HepG2 (cell line): Measurements from ENCODE around the gene TTC31. TPM values are rescaled to one million over a fixed set of nuclear protein-coding genes. Genes with fewer than 3 reads are reported as not detected.

Source experiments
- ATAD3A ChIP-seq: sonication (generic); formaldehyde crosslinking; IDR thresholded peaks from 2 replicates; pipeline ENCODE4 v1.4.0; 2020; ENCODE audit warnings: missing genetic modification reagents
- CERS6 ChIP-seq: sonication (generic); formaldehyde crosslinking; IDR thresholded peaks from 2 replicates; pipeline ENCODE4 v1.5.0; 2020; ENCODE audit warnings: missing genetic modification reagents
- E2F2 ChIP-seq: sonication (generic); formaldehyde crosslinking; IDR thresholded peaks from 2 replicates; pipeline ENCODE4 v1.4.0; 2020; ENCODE audit warnings: missing genetic modification reagents, borderline replicate concordance
- GFI1 ChIP-seq: sonication (generic); formaldehyde crosslinking; IDR thresholded peaks from 2 replicates; pipeline ENCODE4 v1.5.0; 2020; ENCODE audit warnings: missing genetic modification reagents, mild to moderate bottlenecking, borderline replicate concordance
- HNRNPUL1 ChIP-seq: fragments of 200-400 bp; formaldehyde crosslinking; IDR thresholded peaks from 2 replicates; pipeline ENCODE4 v1.6.1; 2017; ENCODE audit warnings: low read depth, mild to moderate bottlenecking, low read length, moderate library complexity
- KMT2B ChIP-seq: IDR thresholded peaks from 2 replicates; pipeline ENCODE4 v1.6.1; 2016; ENCODE audit warnings: missing genetic modification reagents, missing compliant biosample characterization
- MIER3 ChIP-seq: IDR thresholded peaks from 2 replicates; pipeline ENCODE4 v1.6.1; 2016; ENCODE audit warnings: missing compliant biosample characterization, borderline replicate concordance
- NFYB ChIP-seq: sonication (generic); formaldehyde crosslinking; IDR thresholded peaks from 2 replicates; pipeline ENCODE4 v1.4.0; 2020; ENCODE audit warnings: missing genetic modification reagents
- PAF1 ChIP-seq: IDR thresholded peaks from 2 replicates; pipeline ENCODE4 v1.6.1; 2016; ENCODE audit warnings: missing genetic modification reagents, missing compliant biosample characterization
- SETDB1 ChIP-seq: sonication (generic); formaldehyde crosslinking; IDR thresholded peaks from 2 replicates; pipeline ENCODE4 v1.5.1; 2020; ENCODE audit warnings: missing genetic modification reagents, mild to moderate bottlenecking, borderline replicate concordance
- SP140L ChIP-seq: sonication (generic); formaldehyde crosslinking; IDR thresholded peaks from 2 replicates; pipeline ENCODE4 v1.4.0; 2020; ENCODE audit warnings: missing genetic modification reagents, borderline replicate concordance
- THAP8 ChIP-seq: sonication (generic); formaldehyde crosslinking; IDR thresholded peaks from 2 replicates; pipeline ENCODE4 v1.5.1; 2020; ENCODE audit warnings: missing genetic modification reagents, mild to moderate bottlenecking, borderline replicate concordance
- WIZ ChIP-seq: sonication (generic); formaldehyde crosslinking; IDR thresholded peaks from 2 replicates; pipeline ENCODE4 v1.5.1; 2020; ENCODE audit warnings: mild to moderate bottlenecking, missing genetic modification reagents
- ZBTB44 ChIP-seq: sonication (generic); formaldehyde crosslinking; IDR thresholded peaks from 2 replicates; pipeline ENCODE4 v1.4.0; 2020; ENCODE audit warnings: missing genetic modification reagents
- ZNF205 ChIP-seq: IDR thresholded peaks from 2 replicates; pipeline ENCODE4 v1.6.1; 2018; ENCODE audit warnings: missing biosample characterization, missing genetic modification reagents
- ZNF232 ChIP-seq: sonication (generic); formaldehyde crosslinking; IDR thresholded peaks from 2 replicates; pipeline ENCODE4 v1.4.0; 2020; ENCODE audit warnings: missing genetic modification reagents, borderline replicate concordance
- ZNF263 ChIP-seq: sonication (generic); formaldehyde crosslinking; IDR thresholded peaks from 2 replicates; pipeline ENCODE4 v1.4.0; 2020; ENCODE audit warnings: missing genetic modification reagents
- ZNF33A ChIP-seq: sonication (generic); formaldehyde crosslinking; IDR thresholded peaks from 2 replicates; pipeline ENCODE4 v1.5.1; 2020; ENCODE audit warnings: missing genetic modification reagents, mild to moderate bottlenecking, moderate library complexity, borderline replicate concordance
- ZNF350 ChIP-seq: sonication (generic); formaldehyde crosslinking; IDR thresholded peaks from 2 replicates; pipeline ENCODE4 v1.4.0; 2020; ENCODE audit warnings: mild to moderate bottlenecking, low read depth, missing genetic modification reagents, borderline replicate concordance
- ZNF451 ChIP-seq: sonication (generic); formaldehyde crosslinking; IDR thresholded peaks from 2 replicates; pipeline ENCODE4 v1.5.0; 2020; ENCODE audit warnings: mild to moderate bottlenecking, missing genetic modification reagents
- ZNF460 ChIP-seq: sonication (generic); formaldehyde crosslinking; IDR thresholded peaks from 2 replicates; pipeline ENCODE4 v1.5.1; 2020; ENCODE audit warnings: missing genetic modification reagents, mild to moderate bottlenecking, borderline replicate concordance
- ZNF468 ChIP-seq: sonication (generic); formaldehyde crosslinking; IDR thresholded peaks from 2 replicates; pipeline ENCODE4 v1.8.0; 2022; ENCODE audit warnings: mild to moderate bottlenecking, moderate library complexity, missing genetic modification reagents
- ZNF605 ChIP-seq: sonication (generic); formaldehyde crosslinking; IDR thresholded peaks from 2 replicates; pipeline ENCODE4 v1.8.0; 2022; ENCODE audit warnings: mild to moderate bottlenecking, missing genetic modification reagents
- ZNF841 ChIP-seq: sonication (generic); formaldehyde crosslinking; IDR thresholded peaks from 2 replicates; pipeline ENCODE4 v1.8.1; 2023; ENCODE audit warnings: missing genetic modification reagents, borderline replicate concordance
- ZSCAN21 ChIP-seq: sonication (generic); formaldehyde crosslinking; IDR thresholded peaks from 2 replicates; pipeline ENCODE4 v1.8.0; 2022; ENCODE audit warnings: mild to moderate bottlenecking, missing genetic modification reagents, moderate library complexity, borderline replicate concordance
- polyA plus RNA-seq, 8 experiments: library from polyadenylated mRNA; depleted of rRNA in 3 of 8; stranded (reverse) in 7 of 8; unstranded in 1 of 8; fragments of >200 nt; fragmentation: Illumina TruSeq in 4 of 8; extraction: Trizol in 4 of 8; gene quantifications; 2 replicates each; pipeline versions ENCODE4 v1.2.1 to v1.2.3, GENCODE V29; 2011 to 2016; ENCODE audit warnings: low read depth in 4 of 8, missing spikeins in 1 of 8, mixed read lengths in 1 of 8; ENCODE audit not compliant: insufficient read depth in 1 of 8
- total RNA-seq, 5 experiments: library from RNA; depleted of rRNA; stranded (reverse); fragments of >200 nt; fragmentation: Illumina TruSeq; extraction: Trizol; gene quantifications; 2 replicates each; pipeline ENCODE4 v1.2.3, GENCODE V29; 2016; ENCODE audit warnings: low read depth in 1 of 5

Gene TTC31
- total and polyA plus RNA-seq, 2 of the 13 experiments (the other 11 are each of a cell fraction or from before 2014, with no cell fraction given) = 28.3 to 39.5 TPM

GRCh38 chr2:74502720-74503505 lies 20.0 kb downstream of the TTC31 start (continued):
- TF ChIP-seq NFYB (CRISPR knock-in tag) = no peak; the same call in 1 of the 2 replicates
- peak; percentile 9; the same call in 1 of the 2 replicates for TF ChIP-seq GFI1 (CRISPR knock-in tag)
- TF ChIP-seq ZNF263 = no peak; the same call in 1 of the 2 replicates
- TF ChIP-seq ZNF841 (CRISPR knock-in tag) = no peak
- no peak for TF ChIP-seq CERS6 (CRISPR knock-in tag)
- TF ChIP-seq KMT2B (CRISPR knock-in tag) = no peak
- TF ChIP-seq ZNF350 (CRISPR knock-in tag) = peak; percentile 39
- peak; percentile 96 for TF ChIP-seq E2F2 (CRISPR knock-in tag)
- TF ChIP-seq ZSCAN21 = no peak; the same call in 1 of the 2 replicates
- no peak for TF ChIP-seq SETDB1 (CRISPR knock-in tag)
- TF ChIP-seq ATAD3A (CRISPR knock-in tag) = no peak
- TF ChIP-seq ZNF33A = no peak
- TF ChIP-seq ZNF451 = peak; percentile 75; the same call in 1 of the 2 replicates
- no peak for TF ChIP-seq MIER3 (CRISPR knock-in tag)
- no peak; the same call in 1 of the 2 replicates for TF ChIP-seq ZNF460 (CRISPR knock-in tag)
- 0 out of 2 replicates have a peak, but pooled peaks have one; percentile 90 for TF ChIP-seq ZNF468 (CRISPR knock-in tag)
- TF ChIP-seq HNRNPUL1 = no peak
- no peak for TF ChIP-seq SP140L (CRISPR knock-in tag)
- 0 out of 2 replicates have a peak, but pooled peaks have one; percentile 14 for TF ChIP-seq ZNF232 (CRISPR knock-in tag)
- TF ChIP-seq WIZ = peak; percentile 92
- peak; percentile 91 for TF ChIP-seq ZNF605 (CRISPR knock-in tag)
- TF ChIP-seq PAF1 (CRISPR knock-in tag) = 0 out of 2 replicates have a peak, but pooled peaks have one; percentile 32
- no peak; the same call in 1 of the 2 replicates for TF ChIP-seq ZNF205 (CRISPR knock-in tag)
- peak; percentile 91; the same call in 1 of the 2 replicates for TF ChIP-seq THAP8 (CRISPR knock-in tag)
- 0 out of 2 replicates have a peak, but pooled peaks have one; percentile 47 for TF ChIP-seq ZBTB44 (CRISPR knock-in tag)
